WI38 (cell line): ENCODE data around the gene SLC1A7.

Experiments
- H3K4me3 ChIP-seq: 2 replicates; pipeline ENCODE4 v1.5.1; 2011; ENCODE audit warnings: low read depth, mild to moderate bottlenecking, control low read depth, low read length
- TF ChIP-seq, protein P1 (sequence below): IDR thresholded peaks from 2 replicates; pipeline ENCODE4 v1.5.1; 2012; ENCODE audit warnings: low read depth, mild to moderate bottlenecking, control low read depth, low read length

SLC1A7 gene

GRCh38 chr1:53083636-53084588 is 58.5 kb downstream of the SLC1A7 start:
- H3K4me3 ChIP-seq, result no peak overlapping the region
- TF ChIP-seq, protein P1, sequence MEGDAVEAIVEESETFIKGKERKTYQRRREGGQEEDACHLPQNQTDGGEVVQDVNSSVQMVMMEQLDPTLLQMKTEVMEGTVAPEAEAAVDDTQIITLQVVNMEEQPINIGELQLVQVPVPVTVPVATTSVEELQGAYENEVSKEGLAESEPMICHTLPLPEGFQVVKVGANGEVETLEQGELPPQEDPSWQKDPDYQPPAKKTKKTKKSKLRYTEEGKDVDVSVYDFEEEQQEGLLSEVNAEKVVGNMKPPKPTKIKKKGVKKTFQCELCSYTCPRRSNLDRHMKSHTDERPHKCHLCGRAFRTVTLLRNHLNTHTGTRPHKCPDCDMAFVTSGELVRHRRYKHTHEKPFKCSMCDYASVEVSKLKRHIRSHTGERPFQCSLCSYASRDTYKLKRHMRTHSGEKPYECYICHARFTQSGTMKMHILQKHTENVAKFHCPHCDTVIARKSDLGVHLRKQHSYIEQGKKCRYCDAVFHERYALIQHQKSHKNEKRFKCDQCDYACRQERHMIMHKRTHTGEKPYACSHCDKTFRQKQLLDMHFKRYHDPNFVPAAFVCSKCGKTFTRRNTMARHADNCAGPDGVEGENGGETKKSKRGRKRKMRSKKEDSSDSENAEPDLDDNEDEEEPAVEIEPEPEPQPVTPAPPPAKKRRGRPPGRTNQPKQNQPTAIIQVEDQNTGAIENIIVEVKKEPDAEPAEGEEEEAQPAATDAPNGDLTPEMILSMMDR, result no peak

DNA sequence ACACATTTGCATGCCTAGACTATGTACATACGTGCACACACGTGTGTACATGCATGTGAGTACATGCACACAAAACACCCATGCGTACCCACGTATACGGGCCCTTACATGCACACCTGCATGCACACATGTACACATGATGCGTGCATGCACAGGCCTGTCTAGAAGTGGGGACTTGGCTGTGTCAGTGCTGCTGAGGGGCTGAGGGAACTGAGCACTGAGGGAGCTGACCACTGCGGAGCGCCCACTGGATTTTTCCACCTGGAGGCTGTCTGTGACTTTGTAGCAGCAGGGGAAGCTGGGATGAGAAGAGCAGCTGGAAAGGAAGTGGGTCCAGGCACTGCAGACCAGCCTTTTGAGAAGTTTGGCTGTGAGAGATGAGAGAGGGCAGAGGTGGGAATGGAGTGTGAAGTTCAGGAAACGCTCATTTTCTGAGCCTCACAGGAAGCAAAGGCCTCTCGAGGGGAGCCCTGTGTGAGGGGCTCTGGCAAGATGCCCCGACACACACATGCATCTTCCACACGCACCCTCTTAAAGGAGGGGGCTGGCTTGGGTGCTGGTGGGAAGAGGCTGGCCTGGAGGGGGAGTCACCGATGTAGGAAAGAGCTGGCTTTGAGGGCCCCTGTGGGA is 59.5 kb downstream of the SLC1A7 start:
- TF ChIP-seq, protein P1, result no peak
- no peak overlapping the region for H3K4me3 ChIP-seq

DNA sequence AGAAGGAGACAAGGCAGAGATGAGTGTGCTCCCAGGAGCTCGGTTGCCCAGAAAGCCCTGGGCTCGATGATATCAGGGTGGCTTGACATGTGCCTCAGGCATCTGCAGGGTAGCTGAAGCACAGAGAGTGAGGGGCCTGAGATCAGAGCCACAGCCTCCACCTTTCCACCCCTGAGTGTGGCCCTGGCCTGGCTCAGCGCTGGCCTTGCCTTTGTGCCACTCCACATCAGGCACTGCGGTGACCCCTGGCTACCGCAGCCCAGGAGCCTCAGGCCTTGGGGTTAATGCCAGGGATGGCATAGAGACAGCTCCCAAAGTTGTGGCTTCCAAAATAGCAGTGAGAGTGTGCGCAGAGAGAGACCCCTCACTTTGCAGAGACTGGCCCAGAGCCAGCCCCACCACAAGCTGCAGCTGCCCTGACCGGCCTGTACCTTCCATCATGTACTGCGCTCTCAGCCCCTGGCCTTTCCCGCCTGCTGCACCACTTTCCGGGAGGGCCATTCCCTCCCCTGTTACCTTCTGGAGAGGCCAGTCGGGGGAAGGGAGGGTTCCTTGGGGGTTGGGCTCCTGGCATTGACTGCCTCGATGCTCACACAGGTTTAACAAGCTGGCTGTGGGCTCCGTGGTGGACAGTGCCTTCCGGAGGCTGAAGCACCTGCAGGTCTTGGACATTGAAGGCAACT is 60.9 kb downstream of the SLC1A7 start:
- TF ChIP-seq, protein P1, result no peak
- no peak overlapping the region for H3K4me3 ChIP-seq

GRCh38 chr1:53080769-53081168 is 61.7 kb downstream of the SLC1A7 start:
- TF ChIP-seq, protein P1, result no peak
- H3K4me3 ChIP-seq, result no peak overlapping the region

DNA sequence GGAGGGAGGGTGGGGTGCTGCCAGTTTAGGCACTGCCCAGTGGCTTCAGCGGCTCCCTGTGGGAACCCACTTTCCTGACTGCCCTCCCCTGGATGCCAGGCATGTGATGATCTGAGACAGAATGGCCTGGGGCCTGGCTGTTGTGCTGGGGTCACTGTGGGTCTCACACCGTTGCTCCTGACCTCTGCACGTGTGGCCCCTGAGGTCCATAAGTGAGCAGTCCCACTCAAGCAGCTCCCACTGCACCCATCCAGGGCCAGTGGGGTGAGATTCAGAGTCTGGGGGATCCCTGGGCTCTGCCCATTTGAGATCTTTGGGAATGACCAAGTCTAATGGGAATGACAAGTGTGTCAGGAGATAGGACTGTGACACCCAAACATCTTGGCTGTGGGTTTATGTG is 62.4 kb downstream of the SLC1A7 start:
- TF ChIP-seq, protein P1, result no peak
- H3K4me3 ChIP-seq, result no peak overlapping the region

- TF ChIP-seq, protein P1, result no peak
Measured at GRCh38 chr1:53079251-53079650, 63.2 kb downstream of the SLC1A7 start.

More at GRCh38 chr1:53079251-53079650, 63.2 kb downstream of the SLC1A7 start:
- no peak overlapping the region for H3K4me3 ChIP-seq
